ENCODE measurements around the gene RAX.

- TF ChIP-seq, protein P1, sequence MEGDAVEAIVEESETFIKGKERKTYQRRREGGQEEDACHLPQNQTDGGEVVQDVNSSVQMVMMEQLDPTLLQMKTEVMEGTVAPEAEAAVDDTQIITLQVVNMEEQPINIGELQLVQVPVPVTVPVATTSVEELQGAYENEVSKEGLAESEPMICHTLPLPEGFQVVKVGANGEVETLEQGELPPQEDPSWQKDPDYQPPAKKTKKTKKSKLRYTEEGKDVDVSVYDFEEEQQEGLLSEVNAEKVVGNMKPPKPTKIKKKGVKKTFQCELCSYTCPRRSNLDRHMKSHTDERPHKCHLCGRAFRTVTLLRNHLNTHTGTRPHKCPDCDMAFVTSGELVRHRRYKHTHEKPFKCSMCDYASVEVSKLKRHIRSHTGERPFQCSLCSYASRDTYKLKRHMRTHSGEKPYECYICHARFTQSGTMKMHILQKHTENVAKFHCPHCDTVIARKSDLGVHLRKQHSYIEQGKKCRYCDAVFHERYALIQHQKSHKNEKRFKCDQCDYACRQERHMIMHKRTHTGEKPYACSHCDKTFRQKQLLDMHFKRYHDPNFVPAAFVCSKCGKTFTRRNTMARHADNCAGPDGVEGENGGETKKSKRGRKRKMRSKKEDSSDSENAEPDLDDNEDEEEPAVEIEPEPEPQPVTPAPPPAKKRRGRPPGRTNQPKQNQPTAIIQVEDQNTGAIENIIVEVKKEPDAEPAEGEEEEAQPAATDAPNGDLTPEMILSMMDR (IDR thresholded peaks at IDR 0.05) = no peak
- TF ChIP-seq POLR2A (IDR thresholded peaks at IDR 0.05) = no peak
These were observed 7.3 kb downstream of the RAX start for GRCh38 chr18:59265974-59266369.

All from body of pancreas (tissue), 4 donors.